HL-60 (cell line): Measurements from ENCODE around the gene ULBP2.
"Not testable (repeated sequence)": the region's sequence is repeated elsewhere in the genome, so short reads cannot be mapped to it uniquely, and the experiment has no call there.

Experiments used
- DNase-seq, 2 experiments: peaks; one replicate each; pipeline ENCODE4 v3.0.0-alpha.2; 2010 to 2020; ENCODE audit warnings: low read depth in 1 of 2, low spot score in 1 of 2
- H3K27ac ChIP-seq: fragments of 250-450 bp; sonication (Bioruptor Pico); replicated peaks from 2 replicates; pipeline ENCODE4 v1.5.1; 2020; ENCODE audit warnings: mild to moderate bottlenecking, moderate library complexity
- H3K27me3 ChIP-seq: fragments of 250-450 bp; sonication (Bioruptor Pico); 2 replicates; pipeline ENCODE4 v1.5.1; 2021; ENCODE audit warnings: mild to moderate bottlenecking, moderate library complexity; ENCODE audit not compliant: insufficient read depth, poor library complexity, severe bottlenecking
- H3K4me3 ChIP-seq: replicated peaks from 2 replicates; pipeline ENCODE4 v1.5.1; 2011; ENCODE audit warnings: mild to moderate bottlenecking, control low read depth, low read length; ENCODE audit not compliant: insufficient read depth
- CTCF ChIP-seq: IDR thresholded peaks from one replicate; pipeline ENCODE4 v1.5.1; 2011; ENCODE audit warnings: low read length, control low read depth, inconsistent platforms; ENCODE audit not compliant: insufficient read depth
- GABPA ChIP-seq: IDR thresholded peaks from 2 replicates; pipeline ENCODE4 v1.6.1; 2012; ENCODE audit warnings: low read depth
- POLR2AphosphoS5 ChIP-seq: IDR thresholded peaks from 2 replicates; pipeline ENCODE4 v1.6.1; 2012; ENCODE audit warnings: low read depth
- REST ChIP-seq: IDR thresholded peaks from 2 replicates; pipeline ENCODE4 v1.6.1; 2012; ENCODE audit warnings: low read depth; ENCODE audit not compliant: insufficient replicate concordance
- SPI1 ChIP-seq: IDR thresholded peaks from 2 replicates; pipeline ENCODE4 v1.6.1; 2012; ENCODE audit warnings: low read depth, mild to moderate bottlenecking, borderline replicate concordance

The ULBP2 gene

GRCh38 chr6:149919834-149920225, 22.0 kb upstream of the ULBP2 start:
- no peak for TF ChIP-seq POLR2AphosphoS5
- TF ChIP-seq SPI1, result no peak
- TF ChIP-seq REST, result no peak
- TF ChIP-seq GABPA, result no peak
- no peak for TF ChIP-seq CTCF
- Histone ChIP-seq H3K4me3 (no peak overlapping the region), H3K27ac (no peak overlapping the region), H3K27me3 (peaks cover 14% of the 10 kb centered on the region)
- no peak for DNase-seq

- Histone ChIP-seq H3K27ac (no peak overlapping the region), H3K27me3 (peaks cover 18% of the 10 kb centered on the region)
- no peak for TF ChIP-seq POLR2AphosphoS5
- TF ChIP-seq REST, result no peak
- TF ChIP-seq GABPA, result no peak
- TF ChIP-seq CTCF, result no peak
- no peak for TF ChIP-seq SPI1
Observed at GRCh38 chr6:149921361-149921760, 20.5 kb upstream of the ULBP2 start.

GRCh38 chr6:149922091-149922490, 19.7 kb upstream of the ULBP2 start:
- H3K4me3 ChIP-seq, result not testable (repeated sequence)

More at GRCh38 chr6:149921361-149921760, 20.5 kb upstream of the ULBP2 start:
- no peak for DNase-seq
- no peak overlapping the region for H3K4me3 ChIP-seq

GRCh38 chr6:149922642-149923326, 19.0 kb upstream of the ULBP2 start, which contains the start of gene RAET1G:
RAET1G (minus strand) TSS chr6:149923121; CDS start chr6:149923010, 111 bp downstream.
- DNase-seq, result peak in 1 of 2 experiments; percentile 87
- Histone ChIP-seq H3K27ac (no peak within 1 kb of the TSS), H3K27me3 (peaks cover 20% of the 10 kb centered on the region), H3K4me3 (peak within 1 kb of the TSS; percentile 10)
- TF ChIP-seq SPI1, result peak; percentile 55; the same call in 1 of the 2 replicates
- no peak for TF ChIP-seq CTCF

More at GRCh38 chr6:149922091-149922490, 19.7 kb upstream of the ULBP2 start:
- not testable (repeated sequence) for DNase-seq, H3K27ac ChIP-seq
- peaks cover 18% of the 10 kb centered on the region for H3K27me3 ChIP-seq
